Activated effector memory CD4-positive, alpha-beta T cell treated with Interleukin-2 at 50 U/mL for 16 hours (primary cell): Measurements from ENCODE around the gene MRPL17.

Source experiments
- DNase-seq: peaks from one replicate; pipeline ENCODE4 v3.0.0-alpha.2; 2020

MRPL17 gene

GRCh38 chr11:6681949-6682348 is 1.2 kb downstream of the MRPL17 start:
- DNase-seq, result no peak

GRCh38 chr11:6681505-6681904 is 1.6 kb downstream of the MRPL17 start:
- no peak for DNase-seq

- DNase-seq, result no peak
These were observed 6.1 kb downstream of the MRPL17 start for GRCh38 chr11:6677018-6677417.

GRCh38 chr11:6674862-6675261 is 8.3 kb downstream of the MRPL17 start:
- no peak for DNase-seq

- DNase-seq, result no peak
These were observed 8.9 kb downstream of the MRPL17 start for GRCh38 chr11:6674219-6674597.

DNA sequence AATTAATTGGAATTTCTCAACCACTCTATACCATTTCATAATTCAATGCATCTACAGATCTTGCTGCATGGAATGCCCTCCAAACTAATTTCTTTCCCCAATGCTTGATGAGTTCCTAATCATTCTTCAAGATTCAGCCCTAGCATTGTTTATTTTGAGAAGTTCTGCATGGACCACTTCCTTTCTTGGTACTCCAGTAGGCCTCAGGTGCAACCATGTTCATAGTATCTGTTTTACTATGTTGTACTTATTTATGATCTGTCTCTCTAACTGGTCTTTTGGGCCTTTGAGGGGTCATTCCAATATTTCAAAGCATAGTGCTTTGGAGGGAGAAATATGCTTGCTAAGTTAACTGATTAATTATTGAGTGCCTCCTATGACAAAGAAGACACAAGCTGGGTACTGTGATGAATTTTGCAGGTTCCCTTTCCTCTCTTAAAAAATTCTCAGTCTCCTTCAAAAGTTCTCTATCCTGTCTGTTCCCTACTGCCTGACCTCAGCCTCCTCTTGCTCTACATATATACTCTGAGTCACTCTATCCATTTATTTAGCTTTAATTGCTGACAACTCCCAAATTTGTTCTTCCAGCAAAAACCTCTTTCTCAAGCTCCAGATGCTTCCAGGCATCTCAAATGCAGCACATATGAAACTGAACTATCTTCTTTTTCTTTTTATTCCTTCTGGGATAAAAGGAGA is 9.5 kb downstream of the MRPL17 start:
- no peak for DNase-seq

- DNase-seq, result no peak
These were observed 11.1 kb downstream of the MRPL17 start for GRCh38 chr11:6671991-6672390.

- no peak for DNase-seq
These were observed 12.8 kb downstream of the MRPL17 start for GRCh38 chr11:6670202-6670830.

GRCh38 chr11:6667733-6668374 is 15.3 kb downstream of the MRPL17 start:
- no peak for DNase-seq

DNA sequence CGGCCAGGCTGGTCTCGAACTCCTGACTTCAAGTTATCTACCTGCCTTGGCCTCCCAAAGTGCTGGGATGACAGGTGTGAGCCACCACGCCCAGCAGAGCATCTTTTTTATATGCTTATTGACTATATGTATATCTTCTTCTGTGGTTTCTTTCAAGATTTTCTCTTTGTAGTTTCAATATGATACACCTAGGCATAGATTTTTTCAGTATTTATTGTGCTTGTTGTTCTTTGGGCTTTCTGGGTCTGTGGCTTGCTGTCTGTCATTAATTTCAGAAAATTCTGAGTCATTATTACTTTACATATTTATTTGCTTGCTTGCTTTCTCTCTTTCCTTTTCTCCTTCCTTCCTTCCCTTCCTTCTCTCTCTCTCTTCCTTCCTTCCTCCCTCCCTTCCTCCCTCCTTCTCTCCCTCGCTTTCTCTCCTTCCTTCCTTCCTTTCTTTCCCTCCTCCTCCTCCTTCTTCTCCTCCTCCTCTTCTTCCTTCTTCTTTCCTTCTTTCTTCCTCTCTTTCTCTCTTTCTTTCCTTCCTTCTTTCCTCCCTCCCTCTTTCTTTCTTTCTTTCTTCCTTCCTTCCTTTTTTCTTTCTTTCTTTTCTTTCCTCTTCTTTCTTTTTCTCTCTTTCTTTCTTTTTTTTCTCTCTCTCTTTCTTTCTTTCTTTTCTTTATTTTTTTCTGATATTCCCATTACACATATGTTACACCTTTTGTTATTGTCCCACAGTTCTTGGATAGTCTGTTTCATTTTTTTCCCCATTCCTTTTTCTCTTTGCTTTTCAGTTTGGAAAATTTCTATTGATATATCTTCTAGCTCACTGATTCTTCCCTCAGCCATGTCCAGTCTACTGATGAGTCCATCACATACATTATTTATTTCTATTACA is 16.6 kb downstream of the MRPL17 start:
- no peak for DNase-seq

GRCh38 chr11:6664551-6664950 is 18.6 kb downstream of the MRPL17 start:
- no peak for DNase-seq

DNA sequence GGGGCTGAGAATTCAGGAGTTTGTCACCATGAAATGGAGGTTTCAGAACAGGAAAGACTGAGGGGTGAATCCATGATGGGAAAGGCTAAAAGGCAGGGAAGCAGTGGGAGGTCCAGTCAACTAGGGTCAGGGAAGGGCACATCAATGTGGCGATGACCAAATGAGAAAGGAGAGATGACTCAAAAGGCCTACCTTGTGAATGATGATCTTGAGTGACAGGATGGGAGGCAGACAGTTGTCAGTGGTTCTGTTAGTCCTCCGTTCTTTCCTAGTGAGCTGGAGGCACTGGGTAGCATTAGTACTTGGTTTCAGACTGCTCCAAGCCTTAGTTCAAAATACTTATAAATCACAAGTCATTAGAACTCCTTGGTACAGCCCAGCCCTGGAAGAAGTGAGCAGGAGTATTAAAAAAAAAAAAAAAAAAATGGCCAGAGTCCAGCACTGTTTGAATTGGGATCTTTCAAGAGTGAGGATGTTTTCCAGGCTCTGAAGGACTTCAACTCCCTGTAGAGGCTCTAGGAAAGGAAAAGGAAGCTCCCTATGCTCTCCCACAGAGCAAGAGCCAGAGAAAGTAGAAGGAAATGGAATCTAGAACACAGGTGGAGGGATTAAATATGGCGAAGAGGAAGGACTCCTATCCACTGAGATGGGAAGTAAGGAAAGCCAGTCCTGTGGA is 19.2 kb downstream of the MRPL17 start:
- DNase-seq, result no peak

DNA sequence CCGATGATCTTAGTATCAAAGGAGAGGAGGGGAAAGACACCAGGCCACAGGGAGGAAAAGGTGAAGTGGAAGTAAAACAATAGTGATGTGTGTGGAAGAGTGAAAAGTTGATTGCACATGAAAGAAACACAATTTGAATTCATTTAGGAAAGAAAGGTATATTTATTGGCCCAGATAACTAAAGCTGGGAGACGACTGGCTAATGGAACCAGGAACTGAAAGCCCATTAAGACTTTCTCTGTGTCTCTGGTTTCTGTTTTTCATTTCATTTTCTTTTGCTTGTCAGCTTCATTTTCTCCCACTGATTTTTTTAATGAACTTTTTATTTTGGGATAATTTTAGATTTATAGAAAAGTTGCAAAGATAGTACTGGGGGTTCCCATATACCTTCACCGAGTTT is 22.4 kb downstream of the MRPL17 start:
- no peak for DNase-seq

DNA sequence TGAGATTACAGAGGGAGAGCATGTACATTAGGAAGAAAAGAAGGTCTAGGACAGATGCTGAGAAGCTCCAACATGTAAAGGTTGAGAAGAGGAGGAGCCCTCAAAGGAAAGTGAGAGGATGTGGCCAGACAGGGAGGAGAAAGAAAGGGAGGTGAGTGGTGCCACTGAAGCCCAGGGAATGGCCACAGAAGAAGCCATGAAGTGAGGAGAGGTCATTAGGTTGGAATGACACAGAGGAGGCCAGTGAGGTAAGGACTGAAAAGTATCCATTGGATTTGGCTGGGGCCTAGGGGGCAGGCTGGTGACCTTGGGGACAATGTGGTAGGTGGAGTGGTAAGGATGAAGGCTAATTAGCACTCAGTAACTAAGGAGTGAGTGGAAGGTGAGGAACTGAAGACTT is 24.5 kb downstream of the MRPL17 start:
- no peak for DNase-seq

- no peak for DNase-seq
These were observed 25.8 kb downstream of the MRPL17 start for GRCh38 chr11:6657346-6657745.

- no peak for DNase-seq
These were observed 26.2 kb downstream of the MRPL17 start for GRCh38 chr11:6656936-6657335.

GRCh38 chr11:6656584-6656915 is 26.6 kb downstream of the MRPL17 start:
- no peak for DNase-seq

DNA sequence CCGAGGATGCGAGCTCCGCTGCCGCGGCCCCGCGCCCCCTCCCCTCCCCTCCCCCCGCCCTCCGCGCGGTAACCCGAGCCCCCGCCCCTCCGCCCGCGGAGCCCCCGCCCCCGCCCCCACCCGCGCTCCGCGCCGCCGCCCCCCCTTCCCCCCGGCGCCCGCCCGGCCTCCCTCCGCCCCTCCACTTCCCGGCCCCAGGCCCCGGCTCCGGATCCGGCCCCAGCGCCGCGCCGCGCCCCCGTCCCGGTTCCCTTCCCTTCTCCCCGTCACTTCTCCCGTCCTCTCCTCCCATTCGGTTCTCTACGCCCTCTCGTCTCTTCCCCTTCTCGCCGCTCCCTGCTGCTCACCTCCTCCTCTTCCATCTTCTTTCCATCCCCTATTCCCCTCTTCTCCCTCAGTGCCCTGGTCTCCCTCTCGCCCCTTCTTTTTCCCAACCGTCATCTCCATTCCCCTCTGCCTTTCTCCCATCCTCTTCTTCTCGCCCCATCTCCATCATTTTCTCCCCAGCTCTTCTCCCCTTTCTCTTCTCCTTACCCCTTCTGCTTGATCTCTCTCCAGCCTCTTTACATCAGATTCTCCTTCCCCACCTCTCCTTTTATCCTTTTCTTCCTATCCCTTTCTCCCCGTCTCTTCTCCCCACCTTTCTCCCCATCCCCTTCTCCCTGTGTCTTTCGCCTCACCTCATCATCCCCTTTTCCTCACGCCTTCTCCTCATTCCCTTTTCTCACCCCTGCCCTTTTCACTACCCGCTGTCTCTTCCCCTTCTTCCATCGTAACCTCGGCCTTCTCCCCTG is 27.2 kb downstream of the MRPL17 start, which contains the start of gene DCHS1:
TSS of gene DCHS1 (minus strand) at position 20 of the 794 bp plus-strand sequence. CDS start 14,196 bp downstream, outside the sequence.
- no peak for DNase-seq

DNA sequence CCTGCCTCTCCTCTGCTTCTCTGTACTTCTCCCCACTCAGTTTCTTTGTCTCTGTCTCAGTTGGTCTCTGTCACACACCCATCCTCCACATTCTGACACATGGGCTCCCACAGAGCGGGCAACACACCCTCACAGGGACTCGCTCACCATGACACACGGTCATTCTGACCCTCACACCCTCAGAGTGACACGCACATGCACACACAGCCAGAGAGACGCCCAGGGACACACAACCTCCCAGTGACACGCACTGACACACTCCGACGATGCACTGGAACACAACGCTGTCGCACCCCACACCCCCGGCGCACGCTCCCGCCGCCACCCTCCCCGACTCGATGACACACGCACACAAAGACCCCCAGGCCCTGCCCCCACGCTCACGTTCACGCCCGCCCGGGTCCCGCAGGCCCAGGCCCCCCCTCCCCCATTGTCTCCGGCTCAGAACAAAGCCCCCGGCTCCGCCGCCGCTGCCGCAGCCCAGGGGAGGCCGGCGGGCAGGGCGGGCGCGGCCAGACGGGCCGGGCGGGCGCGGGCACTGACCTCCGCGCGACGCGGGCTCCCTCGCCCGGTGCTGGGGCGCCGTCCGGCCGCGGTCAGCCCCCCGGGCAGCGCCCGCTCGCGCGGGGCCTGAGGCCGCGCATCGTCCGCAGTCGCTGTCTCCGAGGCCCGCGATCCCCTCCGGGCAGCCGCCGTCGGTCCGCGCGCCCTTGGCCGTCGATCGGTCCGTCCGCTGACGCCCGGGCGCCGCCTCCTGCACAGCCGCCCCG is 27.9 kb downstream of the MRPL17 start:
- DNase-seq, result no peak

- DNase-seq, result no peak
These were observed 28.7 kb downstream of the MRPL17 start for GRCh38 chr11:6654281-6655019.
